SK-N-SH treated with all-trans-retinoic acid at 6 μM for 48 hours (cell line): ENCODE results near the gene TSTD1.
"Not testable (repeated sequence)": the region's sequence is repeated elsewhere in the genome, so short reads cannot be mapped to it uniquely, and the experiment has no call there.

Source experiments
- ATAC-seq: fragments of 200-7000 bp; cut with Tn5 transposase; 3 replicates; pipeline ENCODE4 v1.9.1; 2020; ENCODE audit warnings: mild to moderate bottlenecking, moderate library complexity
- ARNTL ChIP-seq: fragments of 450-650 bp; formaldehyde crosslinking; IDR thresholded peaks from 2 replicates; pipeline ENCODE4 v1.5.0; 2020; ENCODE audit warnings: low read depth, mild to moderate bottlenecking, moderate library complexity, borderline replicate concordance
- BACH2 ChIP-seq: fragments of 250-450 bp; sonication (Bioruptor Pico); IDR thresholded peaks from 2 replicates; pipeline ENCODE4 v1.9.0; 2021; ENCODE audit warnings: mild to moderate bottlenecking, borderline replicate concordance
- CREB5 ChIP-seq: fragments of 250-450 bp; sonication (Bioruptor Pico); IDR thresholded peaks from 2 replicates; pipeline ENCODE4 v1.5.1; 2020; ENCODE audit warnings: low read depth, mild to moderate bottlenecking, moderate library complexity
- CSDC2 ChIP-seq: fragments of 250-450 bp; sonication (Bioruptor Pico); IDR thresholded peaks from 2 replicates; pipeline ENCODE4 v1.5.0; 2020; ENCODE audit warnings: mild to moderate bottlenecking, moderate library complexity
- CSRNP3 ChIP-seq: fragments of 250-450 bp; sonication (Bioruptor Pico); IDR thresholded peaks from 2 replicates; pipeline ENCODE4 v1.5.1; 2021; ENCODE audit warnings: mild to moderate bottlenecking, moderate library complexity
- GLIS3 ChIP-seq: fragments of 250-450 bp; sonication (Bioruptor Pico); IDR thresholded peaks from 2 replicates; pipeline ENCODE4 v1.5.0; 2020; ENCODE audit warnings: mild to moderate bottlenecking, moderate library complexity
- ISL1 ChIP-seq: fragments of 250-450 bp; sonication (Bioruptor Pico); IDR thresholded peaks from 2 replicates; pipeline ENCODE4 v2.1.2; 2022; ENCODE audit warnings: mild to moderate bottlenecking, moderate library complexity
- OSR1 ChIP-seq: fragments of 250-450 bp; sonication (Bioruptor Pico); IDR thresholded peaks from 2 replicates; pipeline ENCODE4 v1.8.0; 2022; ENCODE audit warnings: moderate library complexity, mild to moderate bottlenecking, inconsistent platforms
- POU6F1 ChIP-seq: fragments of 250-450 bp; sonication (Bioruptor Pico); IDR thresholded peaks from 2 replicates; pipeline ENCODE4 v1.8.0; 2021; ENCODE audit warnings: low read depth, mild to moderate bottlenecking, moderate library complexity, borderline replicate concordance
- PPARA ChIP-seq: fragments of 250-450 bp; sonication (Bioruptor Pico); IDR thresholded peaks from 2 replicates; pipeline ENCODE4 v1.5.0; 2020; ENCODE audit warnings: mild to moderate bottlenecking, borderline replicate concordance
- RARB ChIP-seq: fragments of 250-450 bp; sonication (Bioruptor Pico); IDR thresholded peaks from 2 replicates; pipeline ENCODE4 v1.8.0; 2021; ENCODE audit warnings: mild to moderate bottlenecking, moderate library complexity
- TCF4 ChIP-seq: fragments of 250-450 bp; sonication (Bioruptor Pico); IDR thresholded peaks from 2 replicates; pipeline ENCODE4 v1.8.0; 2021; ENCODE audit warnings: mild to moderate bottlenecking, moderate library complexity, borderline replicate concordance
- TOX ChIP-seq: fragments of 250-450 bp; sonication (Bioruptor Pico); IDR thresholded peaks from 2 replicates; pipeline ENCODE4 v1.8.0; 2021; ENCODE audit warnings: mild to moderate bottlenecking, moderate library complexity, borderline replicate concordance
- TSHZ2 ChIP-seq: fragments of 250-450 bp; sonication (Bioruptor Pico); IDR thresholded peaks from 2 replicates; pipeline ENCODE4 v1.5.0; 2020; ENCODE audit warnings: mild to moderate bottlenecking, moderate library complexity
- ZFP30 ChIP-seq: fragments of 450-650 bp; formaldehyde crosslinking; IDR thresholded peaks from 2 replicates; pipeline ENCODE4 v1.5.0; 2022; ENCODE audit warnings: mild to moderate bottlenecking, moderate library complexity
- ZNF565 ChIP-seq: fragments of 450-650 bp; formaldehyde crosslinking; conservative IDR thresholded peaks from 2 replicates; pipeline ENCODE4 v1.5.0; 2020; ENCODE audit warnings: low read depth, mild to moderate bottlenecking, moderate library complexity
- ZNF8 ChIP-seq: fragments of 450-650 bp; formaldehyde crosslinking; IDR thresholded peaks from 2 replicates; pipeline ENCODE4 v1.5.0; 2020; ENCODE audit warnings: mild to moderate bottlenecking, moderate library complexity

Gene TSTD1

GRCh38 chr1:161068306-161069234, 29.8 kb upstream of the TSTD1 start:
- no peak; the same call in 2 of the 3 replicates for ATAC-seq
- TF ChIP-seq CREB5 (CRISPR knock-in tag), result no peak
- no peak for TF ChIP-seq CSDC2 (CRISPR knock-in tag)
- no peak for TF ChIP-seq ZNF8 (CRISPR knock-in tag)
- no peak for TF ChIP-seq PPARA (CRISPR knock-in tag)
- TF ChIP-seq POU6F1 (CRISPR knock-in tag), result no peak
- no peak for TF ChIP-seq BACH2 (CRISPR knock-in tag)
- no peak for TF ChIP-seq GLIS3
- TF ChIP-seq TOX (CRISPR knock-in tag), result no peak
- TF ChIP-seq ZNF565, result no peak
- TF ChIP-seq ARNTL (CRISPR knock-in tag), result no peak
- no peak for TF ChIP-seq TCF4 (CRISPR knock-in tag)
- no peak for TF ChIP-seq OSR1 (CRISPR knock-in tag)
- TF ChIP-seq ISL1 (CRISPR knock-in tag), result no peak
- TF ChIP-seq TSHZ2 (CRISPR knock-in tag), result no peak
- TF ChIP-seq ZFP30 (CRISPR knock-in tag), result no peak
- TF ChIP-seq, all 23 proteins: peak for 0

GRCh38 chr1:161066694-161067093, 27.9 kb upstream of the TSTD1 start:
- no peak for ATAC-seq
- TF ChIP-seq RARB (CRISPR knock-in tag) (no peak), ISL1 (CRISPR knock-in tag) (no peak), GLIS3 (no peak), TCF4 (CRISPR knock-in tag) (no peak), BACH2 (CRISPR knock-in tag) (no peak), OSR1 (CRISPR knock-in tag) (no peak), TSHZ2 (CRISPR knock-in tag) (no peak), TOX (CRISPR knock-in tag) (no peak), POU6F1 (CRISPR knock-in tag) (no peak), CSRNP3 (CRISPR knock-in tag) (no peak), ZFP30 (CRISPR knock-in tag) (no peak)

GRCh38 chr1:161065681-161066080, 26.9 kb upstream of the TSTD1 start:
- not testable (repeated sequence) for ATAC-seq

- ATAC-seq, result not testable (repeated sequence)
Measured at GRCh38 chr1:161063936-161064335, 25.2 kb upstream of the TSTD1 start.
